Natural killer cell (primary cell): ENCODE results near the gene PDE2A. TPM values are rescaled to one million over a fixed set of nuclear protein-coding genes. Genes with fewer than 3 reads are reported as not detected.

Experiments used
- ATAC-seq, 3 donors: fragments of 150-1000 bp in 2 of 3; fragments of 200-7000 bp in 1 of 3; cut with Tn5 transposase; 1 replicate in 1 of 3; 2 replicates in 2 of 3; pipeline ENCODE4 v1.10.0; 2021; ENCODE audit warnings: mild to moderate bottlenecking in 2 of 3, moderate library complexity in 2 of 3
- DNase-seq, 2 donors: peaks; one replicate each; pipeline versions ENCODE4 v3.0.0 to v3.0.0-alpha.2; 2013 to 2021; ENCODE audit warnings: mixed read lengths in 1 of 2
- H3K27ac ChIP-seq: one replicate; pipeline ENCODE4 v1.5.1; 2013; ENCODE audit warnings: mild to moderate bottlenecking, low read length
- H3K27me3 ChIP-seq: one replicate; pipeline ENCODE4 v1.6.1; 2013; ENCODE audit warnings: low read length; ENCODE audit not compliant: control insufficient read depth, insufficient read depth
- H3K36me3 ChIP-seq: one replicate; pipeline ENCODE4 v1.6.1; 2013; ENCODE audit warnings: low read length; ENCODE audit not compliant: control insufficient read depth, insufficient read depth
- H3K4me1 ChIP-seq: one replicate; pipeline ENCODE4 v1.6.1; 2013; ENCODE audit warnings: low read length; ENCODE audit not compliant: control insufficient read depth, insufficient read depth
- H3K4me3 ChIP-seq: one replicate; pipeline ENCODE4 v1.5.1; 2013; ENCODE audit warnings: low read length
- H3K9me3 ChIP-seq: one replicate; pipeline ENCODE4 v1.6.1; 2013; ENCODE audit warnings: low read length; ENCODE audit not compliant: control insufficient read depth, insufficient read depth
- H3K27ac Mint-ChIP-seq, 2 donors: one replicate each; pipeline ENCODE4 v1.8.0; 2022; ENCODE audit warnings: mild to moderate bottlenecking in 2 of 2, mixed read lengths in 2 of 2, moderate library complexity in 1 of 2
- H3K27me3 Mint-ChIP-seq, 2 donors: one replicate each; pipeline ENCODE4 v1.8.0; 2022; ENCODE audit warnings: low read depth in 2 of 2, mixed read lengths in 2 of 2
- H3K36me3 Mint-ChIP-seq: one replicate; pipeline ENCODE4 v1.8.0; 2022; ENCODE audit warnings: mixed read lengths
- H3K4me1 Mint-ChIP-seq, 2 donors: one replicate each; pipeline ENCODE4 v1.8.0; 2022; ENCODE audit warnings: mixed read lengths in 2 of 2
- H3K4me3 Mint-ChIP-seq: one replicate; pipeline ENCODE4 v1.8.0; 2022; ENCODE audit warnings: mild to moderate bottlenecking, moderate library complexity, mixed read lengths
- H3K9me3 Mint-ChIP-seq, 2 donors: one replicate each; pipeline ENCODE4 v1.8.0; 2022; ENCODE audit warnings: mixed read lengths in 2 of 2
- CTCF ChIP-seq: fragments of 200-600 bp; IDR thresholded peaks from one replicate; pipeline ENCODE4 v1.8.0; 2022; ENCODE audit warnings: antibody characterized with exemption
- WGBS: methylation state at CpG from one replicate; pipeline ENCODE4 v1.1.7; 2013; ENCODE audit warnings: missing lambda C conversion rate; ENCODE audit not compliant: insufficient coverage; 5-methylcytosine and 5-hydroxymethylcytosine counted together
- intact Hi-C: fragments of 100-400 bp; cut with micrococcal nuclease; formaldehyde crosslinking; loops from one replicate; pipeline ENCODE4 v1.14.2; 2022
- total RNA-seq, 4 donors: library from RNA; stranded (reverse); fragments of 120-200 nt in 1 of 4; gene quantifications; one replicate each; pipeline versions ENCODE4 v1.2.3 to v1.2.4, GENCODE V29; 2013 to 2022

Gene PDE2A
- total RNA-seq, 3 donors from 2014 or later (not counting 1 experiment from before 2014, with no cell fraction given) = 8.7 to 11.9 (median 9.0) TPM

- WGBS = 12% methylated on average over 11 of the region's 12 CpGs
- peak overlapping the region in 1 of 2 donors; percentile 86 for H3K27ac Mint-ChIP-seq
- H3K27me3 ChIP-seq = peaks cover 30% of the 10 kb centered on the region
These were observed 89.2 kb downstream of the PDE2A start for GRCh38 chr11:72584939-72585597.

GRCh38 chr11:72584293-72584938, 89.8 kb downstream of the PDE2A start:
- Histone ChIP-seq H3K9me3 (no peaks in the 10 kb centered on the region), H3K27ac (peak overlapping the region; percentile 29), H3K4me1 (peaks cover 23% of the 10 kb centered on the region), H3K36me3 (no peaks in the 10 kb centered on the region), H3K4me3 (peak overlapping the region; percentile 51), H3K27me3 (peaks cover 24% of the 10 kb centered on the region)
- Mint-ChIP-seq H3K9me3 (no peaks in the 10 kb centered on the region), H3K4me3 (peak overlapping the region; percentile 87), H3K27me3 (peaks cover 25 to 27% of the 10 kb centered on the region in 2 donors), H3K27ac (peak overlapping the region in 1 of 2 donors; percentile 86), H3K4me1 (peaks cover 27 to 43% of the 10 kb centered on the region in 2 donors), H3K36me3 (no peaks in the 10 kb centered on the region)
- TF ChIP-seq CTCF = no peak
- intact Hi-C loops = loop anchor here (2.0 to 10.0 kb wide), 3 partner anchors 98 to 260 kb away; no protein-coding TSS in a partner anchor
- DNase-seq (peak; percentile 59 to 72), ATAC-seq (peak; percentile 74 to 78 (median 77))
- WGBS = 6% methylated on average over 56 of the region's 59 CpGs

More at GRCh38 chr11:72584939-72585597, 89.2 kb downstream of the PDE2A start:
- no peak for TF ChIP-seq CTCF
- peaks cover 32 to 33% of the 10 kb centered on the region in 2 donors for H3K27me3 Mint-ChIP-seq
- Histone ChIP-seq H3K9me3 (no peaks in the 10 kb centered on the region), H3K36me3 (no peaks in the 10 kb centered on the region), H3K27ac (peak overlapping the region; percentile 29), H3K4me1 (peaks cover 30% of the 10 kb centered on the region), H3K4me3 (peak overlapping the region; percentile 51)
- H3K4me1 Mint-ChIP-seq = peaks cover 34 to 49% of the 10 kb centered on the region in 2 donors
- DNase-seq (peak in 1 of 2 donors; percentile 38), ATAC-seq (no peak)
- H3K36me3 Mint-ChIP-seq = no peaks in the 10 kb centered on the region
- H3K9me3 Mint-ChIP-seq = no peaks in the 10 kb centered on the region
- H3K4me3 Mint-ChIP-seq = peak overlapping the region; percentile 87
- intact Hi-C loops = loop anchor here (1.0 to 10.0 kb wide), 5 partner anchors 58 to 592 kb away; no protein-coding TSS in a partner anchor

- Histone ChIP-seq H3K27me3 (peaks cover 17% of the 10 kb centered on the region), H3K27ac (no peak overlapping the region), H3K4me1 (peaks cover 22% of the 10 kb centered on the region), H3K36me3 (no peaks in the 10 kb centered on the region), H3K4me3 (no peak overlapping the region), H3K9me3 (no peaks in the 10 kb centered on the region)
- no peaks in the 10 kb centered on the region for H3K36me3 Mint-ChIP-seq
- DNase-seq = no peak
- 88% methylated on average over 21 of the region's 22 CpGs for WGBS
- ATAC-seq = no peak
- peak overlapping the region; percentile 71 for H3K4me3 Mint-ChIP-seq
- intact Hi-C loops = loop anchor here (2.0 to 10.0 kb wide), 3 partner anchors 99 to 261 kb away; no protein-coding TSS in a partner anchor
- peak overlapping the region in 1 of 2 donors; percentile 78 for H3K27ac Mint-ChIP-seq
- no peak for TF ChIP-seq CTCF
- H3K27me3 Mint-ChIP-seq = peaks cover 21 to 22% of the 10 kb centered on the region in 2 donors
- H3K4me1 Mint-ChIP-seq = peaks cover 24 to 38% of the 10 kb centered on the region in 2 donors
- H3K9me3 Mint-ChIP-seq = no peaks in the 10 kb centered on the region
These were observed 90.5 kb downstream of the PDE2A start for GRCh38 chr11:72583616-72584292.
